Measurements from ENCODE around the gene ANXA10.

ANXA10 gene

GRCh38 chr4:168097161-168097560, 4.8 kb downstream of the ANXA10 start:
- H3K4me2 ChIP-seq (ENCODE audit: low read depth, low read length, poor library complexity, severe bottlenecking), result no peak overlapping the region
- H3K4me3 ChIP-seq (ENCODE audit: low read length, poor library complexity, severe bottlenecking), result no peak overlapping the region
- no peaks in the 10 kb centered on the region for H3K9me3 ChIP-seq (ENCODE audit: insufficient read depth, low read depth, low read length)
- H3K36me3 ChIP-seq (ENCODE audit: insufficient read depth, low read length), result no peaks in the 10 kb centered on the region
- H3K4me1 ChIP-seq (ENCODE audit: insufficient read depth, low read length, poor library complexity, severe bottlenecking), result no peaks in the 10 kb centered on the region
- no peaks in the 10 kb centered on the region for H3F3A ChIP-seq (ENCODE audit: low read depth)
- H3K9me2 ChIP-seq (replicated peaks; ENCODE audit: low read depth, low read length), result no peaks in the 10 kb centered on the region
- H4K20me1 ChIP-seq (ENCODE audit: insufficient read depth, low read length, poor library complexity, severe bottlenecking), result no peaks in the 10 kb centered on the region
- H3K9ac ChIP-seq (ENCODE audit: low read depth, low read length, poor library complexity, severe bottlenecking), result no peak overlapping the region
- H2AFZ ChIP-seq (ENCODE audit: low read length), result no peak overlapping the region
- TF ChIP-seq EZH2phosphoT487 (IDR thresholded peaks at IDR 0.05; ENCODE audit: borderline replicate concordance), result no peak
- no peak for TF ChIP-seq CTCF (conservative IDR thresholded peaks at IDR 0.05; ENCODE audit: low read length)
- no peaks in the 10 kb centered on the region for H3K27me3 ChIP-seq (ENCODE audit: insufficient read depth, low read length, poor library complexity, severe bottlenecking)
- no peaks in the 10 kb centered on the region for H3K79me2 ChIP-seq (ENCODE audit: insufficient read depth, low read length)

GRCh38 chr4:168098248-168098717, 5.9 kb downstream of the ANXA10 start:
- Histone ChIP-seq H3K4me2 (ENCODE audit: low read depth, low read length, poor library complexity, severe bottlenecking) (no peak overlapping the region), H3K9me3 (ENCODE audit: insufficient read depth, low read depth, low read length) (no peaks in the 10 kb centered on the region), H3K9me2 (replicated peaks; ENCODE audit: low read depth, low read length) (no peaks in the 10 kb centered on the region), H2AFZ (ENCODE audit: low read length) (no peak overlapping the region), H4K20me1 (ENCODE audit: insufficient read depth, low read length, poor library complexity, severe bottlenecking) (no peaks in the 10 kb centered on the region), H3K9ac (ENCODE audit: low read depth, low read length, poor library complexity, severe bottlenecking) (no peak overlapping the region), H3K36me3 (ENCODE audit: insufficient read depth, low read length) (no peaks in the 10 kb centered on the region), H3K4me3 (ENCODE audit: low read length, poor library complexity, severe bottlenecking) (no peak overlapping the region), H3K79me2 (ENCODE audit: insufficient read depth, low read length) (no peaks in the 10 kb centered on the region), H3K4me1 (ENCODE audit: insufficient read depth, low read length, poor library complexity, severe bottlenecking) (no peaks in the 10 kb centered on the region), H3F3A (ENCODE audit: low read depth) (no peaks in the 10 kb centered on the region), H3K27me3 (ENCODE audit: insufficient read depth, low read length, poor library complexity, severe bottlenecking) (no peaks in the 10 kb centered on the region)
- no peak for TF ChIP-seq CTCF (conservative IDR thresholded peaks at IDR 0.05; ENCODE audit: low read length)
- TF ChIP-seq EZH2phosphoT487 (IDR thresholded peaks at IDR 0.05; ENCODE audit: borderline replicate concordance), result no peak

- Histone ChIP-seq H3K9me3 (ENCODE audit: insufficient read depth, low read depth, low read length) (no peaks in the 10 kb centered on the region), H3K27me3 (ENCODE audit: insufficient read depth, low read length, poor library complexity, severe bottlenecking) (no peaks in the 10 kb centered on the region), H3K4me1 (ENCODE audit: insufficient read depth, low read length, poor library complexity, severe bottlenecking) (no peaks in the 10 kb centered on the region), H3K4me3 (ENCODE audit: low read length, poor library complexity, severe bottlenecking) (no peak overlapping the region), H3F3A (ENCODE audit: low read depth) (no peaks in the 10 kb centered on the region), H3K9me2 (replicated peaks; ENCODE audit: low read depth, low read length) (no peaks in the 10 kb centered on the region), H3K36me3 (ENCODE audit: insufficient read depth, low read length) (no peaks in the 10 kb centered on the region), H3K9ac (ENCODE audit: low read depth, low read length, poor library complexity, severe bottlenecking) (no peak overlapping the region), H3K79me2 (ENCODE audit: insufficient read depth, low read length) (no peaks in the 10 kb centered on the region), H4K20me1 (ENCODE audit: insufficient read depth, low read length, poor library complexity, severe bottlenecking) (no peaks in the 10 kb centered on the region), H2AFZ (ENCODE audit: low read length) (no peak overlapping the region), H3K4me2 (ENCODE audit: low read depth, low read length, poor library complexity, severe bottlenecking) (no peak overlapping the region)
- TF ChIP-seq EZH2phosphoT487 (IDR thresholded peaks at IDR 0.05; ENCODE audit: borderline replicate concordance) (no peak), CTCF (conservative IDR thresholded peaks at IDR 0.05; ENCODE audit: low read length) (no peak)
Observed at GRCh38 chr4:168099195-168099594, 6.9 kb downstream of the ANXA10 start.

Measured in Loucy (cell line).